K562 (cell line): ENCODE data around the gene ZBED4. TPM values are rescaled to one million over a fixed set of nuclear protein-coding genes. Genes with fewer than 3 reads are reported as not detected.

Source experiments
- ATAC-seq: fragments of 200-7000 bp; cut with Tn5 transposase; 3 replicates; pipeline ENCODE4 v1.9.1; 2020; ENCODE audit warnings: moderate library complexity
- BruUV-seq: library from RNA; stranded (reverse); fragments of 400-500 nt; replicated peaks from 2 replicates; lab custom pipeline; 2021; lab: Mats Ljungman, UMichigan
- CTCF ChIA-PET: fragments of 300-600 bp; formaldehyde crosslinking; extraction: SDS; loops from one replicate; lab custom pipeline; 2021; ENCODE audit warnings: low intra/inter-chr PET ratio; lab: Yijun Ruan, JAX
- POLR2A ChIA-PET: fragments of 300-600, 350-650 bp; sonication (Branson Sonifier 250); formaldehyde crosslinking; extraction: SDS; loops from one replicate; lab custom pipeline; 2021; ENCODE audit warnings: antibody characterized with exemption, inconsistent platforms; lab: Yijun Ruan, JAX
- DNase-seq, 4 experiments: peaks; one replicate each; pipeline versions ENCODE4 v3.0.0 to v3.0.0-alpha.2; 2011 to 2018; ENCODE audit warnings: low spot score in 3 of 4, mixed read lengths in 3 of 4; ENCODE audit errors: extremely low read depth in 1 of 4
- FAIRE-seq: peaks from 2 replicates; lab custom pipeline; 2011; peaks lifted over from hg19 to GRCh38; lab: Jason Lieb, UNC
- H2AFZ ChIP-seq: 2 replicates; pipeline ENCODE4 v1.6.0; 2011; ENCODE audit warnings: low read depth, low read length, control low read depth, inconsistent platforms
- H3K27ac ChIP-seq: fragments of 200-600 bp; 3 replicates; pipeline ENCODE4 v1.8.0; 2011; ENCODE audit warnings: low read depth, mild to moderate bottlenecking, control low read depth, inconsistent platforms, low read length, moderate library complexity, mixed read lengths; ENCODE audit errors: extremely low read depth
- H3K27me3 ChIP-seq, 2 experiments: fragments of 300-600 bp in 1 of 2; 2 replicates in 1 of 2; 3 replicates in 1 of 2; pipeline versions ENCODE4 v1.6.0 to v1.8.0; 2011; ENCODE audit warnings: inconsistent platforms in 2 of 2, low read length in 2 of 2, mild to moderate bottlenecking in 1 of 2, mixed read lengths in 1 of 2, moderate library complexity in 1 of 2; ENCODE audit not compliant: control insufficient read depth in 2 of 2, insufficient read depth in 2 of 2
- H3K36me3 ChIP-seq: fragments of 300-600 bp; 3 replicates; pipeline ENCODE4 v1.8.0; 2011; ENCODE audit warnings: mild to moderate bottlenecking, low read length, inconsistent platforms; ENCODE audit not compliant: control insufficient read depth, insufficient read depth
- H3K4me1 ChIP-seq, 2 experiments: fragments of 200-600 bp in 1 of 2; replicated peaks in 1 of 2; 2 replicates in 1 of 2; 3 replicates in 1 of 2; pipeline versions ENCODE4 v1.5.1 to v1.8.0; 2011; ENCODE audit warnings: inconsistent platforms in 2 of 2, low read length in 2 of 2, mild to moderate bottlenecking in 1 of 2, mixed read lengths in 1 of 2, moderate library complexity in 1 of 2; ENCODE audit not compliant: control insufficient read depth in 2 of 2, insufficient read depth in 2 of 2
- H3K4me2 ChIP-seq: 2 replicates; pipeline ENCODE4 v1.6.1; 2011; ENCODE audit warnings: low read length, control low read depth, inconsistent platforms, mixed read lengths; ENCODE audit not compliant: insufficient read depth
- H3K4me3 ChIP-seq: fragments of 200-600 bp; sonication (generic), shearing (Covaris generic); 2 replicates; pipeline ENCODE4 v1.5.1; 2016; ENCODE audit warnings: control low read depth, inconsistent platforms
- H3K79me2 ChIP-seq: fragments of 200-600 bp; 3 replicates; pipeline ENCODE4 v1.8.0; 2011; ENCODE audit warnings: low read length, inconsistent platforms; ENCODE audit not compliant: control insufficient read depth, insufficient read depth
- H3K9ac ChIP-seq, 2 experiments: 2 replicates each; pipeline versions ENCODE4 v1.6.0 to v1.6.1; 2011; ENCODE audit warnings: low read depth in 2 of 2, low read length in 2 of 2, control low read depth in 1 of 2, inconsistent platforms in 1 of 2, mild to moderate bottlenecking in 1 of 2, mixed read lengths in 1 of 2; ENCODE audit not compliant: insufficient read depth in 1 of 2
- H3K9me1 ChIP-seq: one replicate; pipeline ENCODE4 v1.6.0; 2011; ENCODE audit warnings: inconsistent platforms, mild to moderate bottlenecking, low read length, moderate library complexity; ENCODE audit not compliant: control insufficient read depth, insufficient read depth
- H3K9me3 ChIP-seq: replicated peaks from 2 replicates; pipeline ENCODE4 v1.5.1; 2011; ENCODE audit warnings: low read depth, low read length, inconsistent platforms; ENCODE audit not compliant: control insufficient read depth, insufficient read depth
- H4K20me1 ChIP-seq: replicated peaks from 2 replicates; pipeline ENCODE4 v1.6.1; 2011; ENCODE audit warnings: low read length, inconsistent platforms, mixed read lengths; ENCODE audit not compliant: control insufficient read depth, insufficient read depth
- HDAC8 ChIP-seq: fragments of 450-650 bp; IDR thresholded peaks from 2 replicates; pipeline ENCODE4 v1.6.1; 2016; ENCODE audit warnings: mild to moderate bottlenecking, missing genetic modification characterization, moderate library complexity, missing compliant biosample characterization
- HIVEP1 ChIP-seq: fragments of 250-450 bp; sonication (Bioruptor Pico); IDR thresholded peaks from 2 replicates; pipeline ENCODE4 v1.4.0; 2020; ENCODE audit warnings: mild to moderate bottlenecking
- KAT8 ChIP-seq: fragments of 450-650 bp; IDR thresholded peaks from 2 replicates; pipeline ENCODE4 v1.6.1; 2016; ENCODE audit warnings: low read depth, mild to moderate bottlenecking
- KLF13 ChIP-seq: fragments of 450-650 bp; IDR thresholded peaks from 2 replicates; pipeline ENCODE4 v1.6.1; 2016; ENCODE audit warnings: missing genetic modification characterization, low read depth, mild to moderate bottlenecking, missing compliant biosample characterization, moderate library complexity, borderline replicate concordance
- MED1 ChIP-seq: sonication (generic); formaldehyde crosslinking; IDR thresholded peaks from 2 replicates; pipeline ENCODE4 v1.8.1; 2023; ENCODE audit warnings: missing genetic modification reagents, borderline replicate concordance
- NFATC3 ChIP-seq: fragments of 450-650 bp; IDR thresholded peaks from 2 replicates; pipeline ENCODE4 v1.6.1; 2017; ENCODE audit warnings: mild to moderate bottlenecking
- NONO ChIP-seq, 2 experiments: fragments of 200-400 bp in 1 of 2; fragments of 450-650 bp in 1 of 2; formaldehyde crosslinking in 1 of 2; IDR thresholded peaks; 2 replicates each; pipeline ENCODE4 v1.6.1; 2017; ENCODE audit warnings: low read depth in 2 of 2, mild to moderate bottlenecking in 2 of 2, moderate library complexity in 2 of 2, low read length in 1 of 2
- NRF1 ChIP-seq, 2 experiments: fragments of 450-650 bp; IDR thresholded peaks in 1 of 2; conservative IDR thresholded peaks in 1 of 2; 2 replicates each; pipeline ENCODE4 v1.6.1; 2014; ENCODE audit warnings: mild to moderate bottlenecking in 2 of 2
- SETDB1 ChIP-seq: IDR thresholded peaks from one replicate; pipeline ENCODE4 v1.6.1; 2012; ENCODE audit warnings: low read length, control low read depth, inconsistent platforms
- SMARCE1 ChIP-seq: fragments of 450-650 bp; IDR thresholded peaks from 2 replicates; pipeline ENCODE4 v1.7.1; 2016; ENCODE audit warnings: mild to moderate bottlenecking
- TRIM28 ChIP-seq: fragments of 450-650 bp; IDR thresholded peaks from 2 replicates; pipeline ENCODE4 v1.6.1; 2017
- ZNF124 ChIP-seq: sonication (generic); formaldehyde crosslinking; IDR thresholded peaks from 2 replicates; pipeline ENCODE4 v1.8.1; 2022; ENCODE audit warnings: missing genetic modification reagents
- ZNF408 ChIP-seq: fragments of 250-450 bp; sonication (Bioruptor Pico); IDR thresholded peaks from 2 replicates; pipeline ENCODE4 v1.4.0; 2020; ENCODE audit warnings: low read depth, mild to moderate bottlenecking, moderate library complexity
- ZNF431 ChIP-seq: sonication (generic); formaldehyde crosslinking; IDR thresholded peaks from 2 replicates; pipeline ENCODE4 v1.8.0; 2022; ENCODE audit warnings: mild to moderate bottlenecking, missing genetic modification reagents
- WGBS: fragments of 100-300 bp; shearing (Covaris generic); methylation state at CpG from one replicate; pipeline ENCODE4 v1.1.6; 2016; ENCODE audit warnings: low coverage, mixed read lengths; ENCODE audit not compliant: insufficient coverage; ENCODE audit errors: missing lambda C conversion rate; 5-methylcytosine and 5-hydroxymethylcytosine counted together
- in situ Hi-C: fragments of 300-500 bp; cut with MboI; formaldehyde crosslinking; loops from 4 replicates; pipeline ENCODE4 v1.15.0; 2018; ENCODE audit warnings: inconsistent platforms, mixed read lengths
- intact Hi-C: fragments of 100-400 bp; cut with micrococcal nuclease; formaldehyde crosslinking; loops from 2 replicates; pipeline ENCODE4 v1.14.2; 2022
- polyA plus RNA-seq, 8 experiments: library from polyadenylated mRNA; depleted of rRNA in 4 of 8; stranded (reverse) in 5 of 8; unstranded in 3 of 8; fragments of >200 nt; fragmentation: Nextera tagmentation in 2 of 8; fragmentation: Illumina TruSeq in 1 of 8; extraction: Ambion mirVana in 2 of 8; extraction: Trizol in 1 of 8; gene quantifications; 2 replicates each; pipeline versions ENCODE4 v1.2.1 to v1.2.3, GENCODE V29; 2011 to 2014; ENCODE audit warnings: inconsistent platforms in 1 of 8, missing spikeins in 1 of 8
- total RNA-seq, 7 experiments: library from RNA; depleted of rRNA in 6 of 7; stranded (reverse); fragments of >200 nt in 6 of 7; fragmentation: Illumina TruSeq in 2 of 7; extraction: Trizol in 2 of 7; gene quantifications; 2 replicates each; pipeline versions ENCODE4 v1.2.1 to v1.2.3, GENCODE V29; 2011 to 2021; ENCODE audit warnings: low replicate concordance in 1 of 7
- TF ChIP-seq, protein P1 (sequence below): fragments of 250-450 bp; sonication (Bioruptor Pico); IDR thresholded peaks from 2 replicates; pipeline ENCODE4 v1.9.0; 2021; ENCODE audit warnings: mild to moderate bottlenecking

ZBED4 gene
- total and polyA plus RNA-seq, 9 of the 15 experiments (the other 6 are each of a cell fraction or from before 2014, with no cell fraction given): 1.5 to 16.8 (median 7.4) TPM

DNA sequence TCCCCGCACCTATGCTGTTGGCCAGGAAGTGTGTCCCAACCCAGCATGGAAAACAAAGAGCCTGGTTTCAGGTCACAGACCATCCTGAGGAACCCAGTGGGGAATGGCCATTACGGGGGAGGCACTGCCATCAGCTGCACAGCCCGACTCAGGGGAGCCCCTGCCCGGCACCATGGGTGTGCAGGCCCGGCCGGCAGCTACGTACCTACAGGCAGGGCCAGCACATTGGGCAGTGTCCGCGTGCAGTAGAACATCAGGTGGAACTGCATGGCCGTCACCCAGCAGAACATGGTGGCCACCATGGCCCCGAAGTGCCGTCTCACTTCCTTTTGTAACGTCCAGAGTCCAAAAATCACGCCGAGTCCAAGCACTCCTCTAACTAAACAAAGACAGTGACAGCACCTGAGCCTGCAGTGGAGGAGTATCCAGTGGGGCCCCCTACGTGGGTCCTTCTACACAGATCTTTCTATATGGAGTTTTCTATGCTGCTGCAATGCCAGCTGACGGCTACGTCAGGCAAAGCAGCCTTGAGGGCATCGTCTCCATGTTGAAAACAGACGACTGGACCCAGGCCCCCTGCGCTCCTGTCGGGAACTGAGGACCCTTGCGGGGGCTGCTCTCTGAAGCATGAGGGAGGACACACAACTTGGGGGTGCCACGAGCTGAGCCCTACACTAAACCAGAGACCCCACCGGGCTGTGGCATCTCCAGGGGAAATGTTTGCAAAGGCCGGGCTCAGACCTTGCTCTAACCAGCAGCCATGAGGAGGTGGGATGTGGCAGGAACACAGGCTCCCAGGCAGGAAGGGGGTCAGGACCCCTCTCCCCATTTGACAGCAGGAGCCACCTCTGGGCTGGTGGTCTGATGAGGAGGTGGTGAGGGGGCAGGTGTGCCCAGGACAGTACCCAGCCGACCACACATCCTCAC, 56.8 kb downstream of the ZBED4 start:
- no peak overlapping the region for H3K9ac ChIP-seq
- no peaks in the 10 kb centered on the region for H3K9me1 ChIP-seq
- H3K4me1 ChIP-seq: peaks cover 0 to 12% of the 10 kb centered on the region in 2 experiments; a peak in 1 of 5 replicates
- no peak for ATAC-seq
- intact Hi-C loops: no loop called here
- no peak for TF ChIP-seq MED1 (CRISPR knock-in tag)
- TF ChIP-seq, all 486 proteins: peak for 0
- Histone ChIP-seq H2AFZ (no peak overlapping the region), H3K27me3 (no peaks in the 10 kb centered on the region), H3K4me2 (no peak overlapping the region), H3K79me2 (no peaks in the 10 kb centered on the region), H3K27ac (no peak overlapping the region), H3K9me3 (no peaks in the 10 kb centered on the region), H4K20me1 (no peaks in the 10 kb centered on the region), H3K36me3 (peaks cover 14% of the 10 kb centered on the region; the same call in 2 of the 3 replicates), H3K4me3 (no peak overlapping the region)
- in situ Hi-C loops: loop anchor here (10.0 kb wide), 1 partner anchor 86 kb away; the partner anchor contains the start of gene BRD1
- no TSS peak for BruUV-seq
- DNase-seq (no peak), FAIRE-seq (no peak)
- POLR2A ChIA-PET: no interaction called here
- 86% methylated on average over 17 of the region's 27 CpGs for WGBS
- CTCF ChIA-PET: no interaction called here

DNA sequence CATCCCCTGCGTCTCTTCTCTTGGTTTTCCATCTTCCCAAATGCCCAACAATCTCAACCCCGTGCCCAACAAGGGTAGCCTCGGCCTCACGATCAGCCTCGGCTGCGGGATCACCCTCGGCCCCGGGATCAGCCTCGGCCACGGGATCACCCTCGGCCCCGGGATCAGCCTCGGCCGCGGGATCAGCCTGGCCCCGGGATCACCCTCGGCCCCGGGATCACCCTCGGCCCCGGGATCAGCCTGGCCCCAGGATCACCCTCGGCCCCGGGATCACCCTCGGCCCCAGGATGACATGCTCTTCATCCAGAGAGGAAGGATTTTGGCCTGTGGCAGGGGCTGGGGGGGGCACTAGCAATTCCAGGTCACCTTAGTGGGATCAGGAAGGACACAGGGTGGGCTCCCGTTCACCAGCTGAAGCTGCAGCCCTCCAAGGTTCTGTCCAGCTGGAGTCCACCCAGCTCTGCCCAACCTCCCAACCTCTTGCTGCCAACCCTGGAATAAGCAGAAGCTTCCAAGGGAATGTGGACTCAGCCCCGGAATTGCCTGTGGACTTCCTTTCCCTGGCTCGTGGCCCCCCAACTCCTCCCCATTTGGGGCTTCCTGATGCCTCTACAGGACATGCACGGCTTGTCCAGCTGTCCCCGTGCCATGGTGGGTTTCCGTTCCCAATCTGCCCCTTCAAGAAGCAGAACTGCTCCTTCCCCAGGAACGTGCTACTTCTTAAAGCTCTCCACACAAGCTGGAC, 58.4 kb downstream of the ZBED4 start:
- no peaks in the 10 kb centered on the region for H3K27me3 ChIP-seq
- H3K27ac ChIP-seq: no peak overlapping the region
- in situ Hi-C loops (loop anchor here (10.0 kb wide), 1 partner anchor 87 kb away; the partner anchor contains the start of gene BRD1), intact Hi-C loops (no loop called here)
- FAIRE-seq: no peak
- peaks cover 14% of the 10 kb centered on the region; the same call in 2 of the 3 replicates for H3K36me3 ChIP-seq
- ChIA-PET CTCF (no interaction called here), POLR2A (interaction anchor here (0.6 kb wide), 1 partner anchor 599 kb away, joined by 3 read pairs; no protein-coding TSS in a partner anchor)
- no peak overlapping the region for H3K9ac ChIP-seq
- 92% methylated on average over 6 of the region's 30 CpGs for WGBS
- no peaks in the 10 kb centered on the region for H3K9me1 ChIP-seq
- no peak overlapping the region for H3K4me2 ChIP-seq
- H3K4me3 ChIP-seq: no peak overlapping the region
- H3K79me2 ChIP-seq: peaks cover 7% of the 10 kb centered on the region
- BruUV-seq: no TSS peak
- no peak overlapping the region for H2AFZ ChIP-seq
- H3K4me1 ChIP-seq: peaks cover 3 to 8% of the 10 kb centered on the region in 2 experiments; a peak in 4 of 5 replicates
- no peaks in the 10 kb centered on the region for H4K20me1 ChIP-seq
- no peak for DNase-seq
- H3K9me3 ChIP-seq: no peaks in the 10 kb centered on the region
- ATAC-seq: no peak
- TF ChIP-seq HDAC8 (tag) (no peak), ZNF124 (CRISPR knock-in tag) (no peak), NFATC3 (no peak), HIVEP1 (no peak), SETDB1 (no peak), ZNF408 (CRISPR knock-in tag) (no peak), TRIM28 (no peak), SMARCE1 (no peak), ZNF431 (CRISPR knock-in tag) (no peak), NONO (IDR thresholded peaks at IDR 0.05; ENCODE audit: low read depth in 2 of 2, low read length in 1 of 2) (no peak), NRF1 (conservative IDR thresholded peaks at IDR 0.05 in 1 of 2, IDR thresholded peaks at IDR 0.05 in 1 of 2) (no peak), KAT8 (no peak), KLF13 (no peak)
- TF ChIP-seq, protein P1, sequence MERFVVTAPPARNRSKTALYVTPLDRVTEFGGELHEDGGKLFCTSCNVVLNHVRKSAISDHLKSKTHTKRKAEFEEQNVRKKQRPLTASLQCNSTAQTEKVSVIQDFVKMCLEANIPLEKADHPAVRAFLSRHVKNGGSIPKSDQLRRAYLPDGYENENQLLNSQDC (CRISPR knock-in tag): no peak
